HG03095 (cell line): ENCODE results near the gene NLRC5.

Experiments
- ATAC-seq: cut with Tn5 transposase; IDR thresholded peaks from one replicate; pipeline ENCODE4 v1.9.1; 2021; ENCODE audit warnings: moderate library complexity; ENCODE audit not compliant: unreplicated experiment

Gene NLRC5

DNA sequence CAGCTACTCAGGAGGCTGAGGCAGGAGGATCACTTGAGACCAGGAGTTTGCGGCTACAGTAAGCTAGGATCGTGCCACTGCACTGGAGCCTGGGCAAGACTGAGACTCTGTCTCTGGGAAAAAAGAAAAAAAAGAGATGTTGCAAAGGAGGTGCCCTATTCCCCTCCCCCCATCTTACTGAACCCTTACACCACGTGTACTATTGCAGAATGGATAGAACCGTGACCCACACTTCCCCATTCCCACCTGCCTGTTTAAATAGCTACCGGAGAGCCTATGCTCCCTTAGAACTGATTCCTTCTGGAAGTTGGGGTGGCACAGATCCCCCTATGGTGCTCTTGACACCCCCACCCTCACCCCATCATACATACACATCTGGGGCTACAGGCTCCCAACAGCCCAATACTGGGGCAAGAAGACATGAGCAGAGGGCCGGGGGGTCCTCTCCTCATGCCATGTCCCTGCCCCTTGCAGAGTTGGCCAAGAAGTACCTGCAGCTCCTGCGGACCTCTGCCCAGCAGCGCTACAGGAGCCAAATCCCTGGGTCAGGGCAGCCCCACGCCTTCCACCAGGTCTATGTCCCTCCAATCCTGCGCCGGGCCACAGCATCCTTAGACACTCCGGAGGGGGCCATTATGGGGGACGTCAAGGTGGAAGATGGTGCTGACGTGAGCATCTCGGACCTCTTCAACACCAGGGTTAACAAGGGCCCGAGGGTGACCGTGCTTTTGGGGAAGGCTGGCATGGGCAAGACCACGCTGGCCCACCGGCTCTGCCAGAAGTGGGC is 35.7 kb downstream of the NLRC5 start:
- no peak for ATAC-seq

GRCh38 chr16:57025941-57026777 is 36.8 kb downstream of the NLRC5 start:
- ATAC-seq: no peak

DNA sequence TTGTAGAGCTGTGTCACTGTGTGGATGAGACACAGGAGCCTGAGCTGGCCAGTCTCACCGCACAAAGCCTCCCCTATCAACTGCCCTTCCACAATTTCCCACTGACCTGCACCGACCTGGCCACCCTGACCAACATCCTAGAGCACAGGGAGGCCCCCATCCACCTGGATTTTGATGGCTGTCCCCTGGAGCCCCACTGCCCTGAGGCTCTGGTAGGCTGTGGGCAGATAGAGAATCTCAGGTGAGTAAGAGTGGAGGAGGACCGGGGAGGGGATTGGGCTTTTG is 37.4 kb downstream of the NLRC5 start:
- ATAC-seq: no peak

DNA sequence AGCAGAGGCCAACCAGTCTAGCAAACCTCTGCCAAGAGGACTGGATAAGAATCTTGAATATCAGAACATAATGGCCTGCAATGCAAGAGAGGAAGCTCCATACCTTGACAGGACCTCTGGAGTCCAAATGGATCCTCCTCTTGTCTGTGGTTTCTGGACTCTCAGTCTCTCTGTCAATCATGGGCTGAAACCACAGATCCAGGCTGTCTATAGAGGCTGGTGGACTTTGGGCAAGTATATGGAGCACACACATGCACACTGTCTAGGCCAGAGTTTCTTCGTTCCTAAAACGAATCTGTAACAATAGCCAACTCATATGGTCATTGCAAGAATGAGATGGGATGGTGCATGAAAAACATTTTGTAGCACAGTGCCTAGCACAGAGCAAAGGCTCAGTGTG is 37.7 kb downstream of the NLRC5 start:
- no peak for ATAC-seq

DNA sequence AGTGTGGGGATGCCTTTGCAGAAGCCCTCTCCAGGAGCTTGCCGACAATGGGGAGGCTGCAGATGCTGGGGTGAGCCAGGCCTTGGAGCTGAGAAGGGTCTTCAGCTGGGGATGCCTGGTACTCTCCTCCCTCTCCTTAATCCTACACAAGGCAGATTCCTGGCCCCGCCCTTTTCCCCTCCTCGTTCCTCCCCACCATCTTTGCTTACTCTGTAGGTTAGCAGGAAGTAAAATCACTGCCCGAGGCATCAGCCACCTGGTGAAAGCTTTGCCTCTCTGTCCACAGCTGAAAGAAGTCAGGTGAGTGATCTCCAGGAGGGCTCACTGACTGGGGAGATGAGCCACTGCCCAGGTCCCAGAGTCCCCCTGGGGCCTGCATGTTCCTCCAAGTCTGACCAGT is 38.7 kb downstream of the NLRC5 start:
- ATAC-seq: no peak

DNA sequence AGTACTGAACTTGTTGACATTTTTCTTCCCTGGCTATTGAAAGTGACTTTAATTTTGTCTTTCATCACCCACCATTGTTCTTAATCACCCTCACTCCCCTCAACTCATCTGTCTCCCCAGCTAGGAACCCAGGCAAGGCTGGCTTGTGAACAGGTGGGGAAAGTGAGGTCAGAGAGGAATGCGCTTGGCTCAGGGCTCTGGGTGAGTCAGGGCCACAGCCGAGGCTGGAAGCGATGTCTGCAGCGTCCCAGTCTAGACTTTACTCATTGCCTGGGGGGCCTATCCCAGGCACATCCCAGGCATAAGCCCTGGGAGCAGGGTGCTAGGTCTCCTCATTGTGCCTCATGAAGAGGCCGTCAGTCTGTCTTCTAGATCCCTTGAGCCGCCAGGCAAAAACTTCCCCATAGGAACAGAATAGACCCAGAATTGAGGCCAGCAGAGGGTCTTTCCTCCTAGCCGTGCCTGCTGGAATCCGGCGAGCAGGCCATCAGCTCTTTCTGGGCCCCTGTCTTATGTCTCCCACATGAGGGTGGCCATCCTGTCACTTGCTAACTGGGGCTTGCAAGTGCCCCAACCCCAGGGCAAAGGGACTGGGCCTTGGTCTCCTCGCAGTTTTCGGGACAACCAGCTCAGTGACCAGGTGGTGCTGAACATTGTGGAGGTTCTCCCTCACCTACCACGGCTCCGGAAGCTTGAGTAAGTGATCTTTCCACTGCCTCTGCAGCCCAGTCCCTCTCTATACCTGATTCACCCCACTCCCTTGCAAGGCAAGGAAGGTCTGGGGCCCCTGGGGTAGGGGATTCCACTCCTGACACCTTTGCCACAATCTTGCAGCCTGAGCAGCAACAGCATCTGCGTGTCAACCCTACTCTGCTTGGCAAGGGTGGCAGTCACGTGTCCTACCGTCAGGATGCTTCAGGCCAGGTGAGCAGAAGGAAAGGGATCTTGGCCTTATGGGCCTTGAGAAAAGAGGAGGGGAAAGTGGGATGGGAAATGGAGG is 40.1 kb downstream of the NLRC5 start:
- no peak for ATAC-seq

GRCh38 chr16:57030346-57030902 is 41.1 kb downstream of the NLRC5 start:
- ATAC-seq: no peak

- no peak for ATAC-seq
These were observed 41.8 kb downstream of the NLRC5 start for GRCh38 chr16:57031156-57031555.

DNA sequence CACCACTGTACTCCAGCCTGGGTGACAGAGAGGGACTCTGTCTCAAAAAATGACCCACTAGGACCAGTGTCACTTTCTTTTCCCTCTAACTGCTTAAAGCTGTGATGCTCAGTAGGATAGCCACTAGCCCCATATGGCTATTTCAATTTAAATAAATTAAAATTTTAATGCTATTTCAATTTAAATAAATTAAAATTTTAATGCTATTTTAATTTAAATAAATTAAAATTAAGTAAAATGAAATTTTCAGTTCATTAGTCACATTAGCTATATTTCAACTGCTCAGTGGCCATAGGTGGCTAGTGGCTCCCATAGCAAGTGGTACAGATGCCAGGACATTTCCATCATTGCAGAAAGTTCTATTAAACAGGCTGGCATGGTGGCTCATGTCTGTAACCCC is 43.0 kb downstream of the NLRC5 start:
- ATAC-seq: no peak

DNA sequence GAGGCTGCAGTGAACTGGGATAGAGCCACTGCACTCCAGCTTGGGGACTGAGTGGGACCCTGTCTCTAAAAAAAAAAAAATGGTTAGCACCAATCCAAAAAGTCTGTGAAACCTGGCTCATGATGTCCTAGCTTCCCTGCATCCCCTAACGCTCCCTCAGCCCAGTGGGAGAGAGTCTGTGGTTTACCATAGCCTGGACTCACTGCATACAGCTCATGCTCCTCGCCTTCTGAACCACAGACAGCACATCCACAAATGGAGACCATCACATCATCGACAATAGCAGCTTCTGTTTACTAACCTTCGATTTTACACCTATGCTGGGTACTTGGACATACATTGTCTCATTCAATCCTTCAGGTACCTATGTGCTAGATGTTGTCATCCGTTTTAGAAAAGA is 43.6 kb downstream of the NLRC5 start:
- ATAC-seq: no peak

GRCh38 chr16:57036315-57036714 is 47.0 kb downstream of the NLRC5 start:
- ATAC-seq: no peak

DNA sequence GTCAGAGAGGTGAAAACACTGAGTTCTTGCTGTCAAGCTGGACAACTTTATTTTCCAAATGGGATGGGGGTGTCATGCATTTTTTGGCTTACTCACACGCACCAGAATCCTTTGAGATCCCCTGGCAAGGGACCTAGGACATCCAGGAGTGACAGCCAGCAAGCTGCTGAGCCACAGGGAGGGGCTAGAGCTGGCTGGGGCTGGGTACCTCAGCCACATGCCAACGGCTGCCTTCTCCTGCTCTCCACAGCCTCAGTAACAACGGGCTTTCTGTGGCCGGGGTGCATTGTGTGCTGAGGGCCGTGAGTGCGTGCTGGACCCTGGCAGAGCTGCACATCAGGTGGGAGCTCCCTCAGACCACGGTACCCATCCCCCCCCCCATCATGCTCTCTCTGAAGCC is 47.6 kb downstream of the NLRC5 start:
- no peak for ATAC-seq

DNA sequence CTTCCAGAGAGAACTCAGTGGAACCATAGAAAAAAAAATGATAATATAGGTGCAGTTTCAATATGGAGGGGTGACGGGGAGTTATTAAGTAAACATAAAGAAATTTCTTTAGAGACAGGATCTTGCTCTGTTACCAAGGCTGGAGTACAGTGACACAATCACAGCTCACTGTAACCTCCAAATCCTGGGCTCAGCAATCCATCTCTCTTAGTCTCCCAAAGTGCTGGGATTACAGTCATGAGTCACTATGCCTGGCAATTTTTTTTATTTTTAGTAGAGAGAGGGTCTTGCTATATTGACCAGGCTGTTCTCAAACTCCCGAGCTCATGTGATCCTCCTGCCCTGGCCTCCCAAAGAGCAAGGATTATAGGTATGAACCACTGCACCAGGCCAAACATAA is 48.8 kb downstream of the NLRC5 start:
- no peak for ATAC-seq

- ATAC-seq: peak; percentile 28
These were observed 49.9 kb downstream of the NLRC5 start for GRCh38 chr16:57039148-57039812.

GRCh38 chr16:57041182-57042156 is 52.1 kb downstream of the NLRC5 start:
- peak; percentile 8 for ATAC-seq

DNA sequence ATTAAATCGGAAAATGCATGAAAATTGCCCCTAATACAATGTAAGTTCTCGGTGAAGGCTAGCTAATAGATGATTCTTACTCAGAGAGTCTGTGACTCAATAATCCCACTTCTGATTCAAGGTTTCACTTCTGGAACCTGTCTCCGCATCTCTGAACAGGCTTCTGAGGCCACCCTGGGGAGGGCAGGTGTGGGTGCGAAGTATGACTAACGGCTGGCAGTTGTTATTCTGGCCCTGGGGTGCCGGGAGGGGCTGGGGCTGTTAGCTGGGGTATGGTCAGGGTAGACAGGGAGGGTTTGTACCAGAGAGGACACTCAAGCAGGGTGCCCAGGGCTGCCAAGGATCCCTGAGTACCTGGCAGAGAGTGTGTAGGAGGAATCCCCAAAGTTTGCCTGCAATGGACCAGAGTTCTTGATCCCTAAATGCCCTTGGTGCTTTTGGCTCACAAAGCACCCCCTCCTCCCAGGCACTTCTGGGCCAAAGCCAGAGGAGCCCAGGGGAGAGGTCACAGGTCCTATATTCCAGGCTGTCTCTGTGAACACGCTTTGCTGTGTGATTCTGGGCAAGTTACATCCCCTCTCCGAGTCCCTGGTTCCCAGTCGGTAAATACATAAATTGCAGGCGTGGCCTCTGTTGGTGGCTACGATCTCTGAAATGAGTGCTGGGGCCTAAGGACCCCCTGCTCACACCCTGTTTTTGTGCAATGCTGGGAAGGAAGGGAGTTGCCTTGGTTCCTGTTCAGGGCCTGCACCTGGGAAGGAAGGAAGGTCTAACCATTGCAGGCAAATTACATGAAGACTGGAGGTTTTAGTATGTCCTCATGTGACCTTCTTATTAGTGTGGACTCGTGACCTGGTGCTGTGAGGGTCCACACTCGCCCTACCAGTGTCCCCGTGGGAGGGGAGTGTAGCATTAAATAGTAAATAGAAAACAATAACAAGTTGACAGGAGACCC is 53.1 kb downstream of the NLRC5 start:
- peak; percentile 57 for ATAC-seq

DNA sequence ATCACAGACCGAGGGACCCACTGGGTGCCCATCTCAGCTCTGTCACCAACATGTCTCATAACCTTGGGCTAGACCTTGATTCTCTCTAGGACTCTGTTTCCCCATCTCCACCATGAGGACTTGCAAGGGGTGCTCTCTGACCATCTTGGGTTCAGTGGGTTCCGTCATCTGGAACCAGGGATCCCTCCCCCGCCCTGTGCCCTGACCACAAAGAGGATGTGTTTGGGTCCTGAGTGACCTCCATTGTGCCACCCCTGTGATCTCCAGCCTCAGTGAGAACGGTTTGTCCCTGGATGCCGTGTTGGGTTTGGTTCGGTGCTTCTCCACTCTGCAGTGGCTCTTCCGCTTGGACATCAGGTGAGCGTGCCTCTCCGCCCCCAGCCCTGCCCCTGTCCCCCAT is 53.9 kb downstream of the NLRC5 start:
- no peak for ATAC-seq
